ENCODE results near the gene RSRC2. TPM values are rescaled to one million over a fixed set of nuclear protein-coding genes. Genes with fewer than 3 reads are reported as not detected.

RSRC2 gene
- polyA plus RNA-seq, 3 donors, result 7.6 to 63.5 (median 15.8) TPM

DNA sequence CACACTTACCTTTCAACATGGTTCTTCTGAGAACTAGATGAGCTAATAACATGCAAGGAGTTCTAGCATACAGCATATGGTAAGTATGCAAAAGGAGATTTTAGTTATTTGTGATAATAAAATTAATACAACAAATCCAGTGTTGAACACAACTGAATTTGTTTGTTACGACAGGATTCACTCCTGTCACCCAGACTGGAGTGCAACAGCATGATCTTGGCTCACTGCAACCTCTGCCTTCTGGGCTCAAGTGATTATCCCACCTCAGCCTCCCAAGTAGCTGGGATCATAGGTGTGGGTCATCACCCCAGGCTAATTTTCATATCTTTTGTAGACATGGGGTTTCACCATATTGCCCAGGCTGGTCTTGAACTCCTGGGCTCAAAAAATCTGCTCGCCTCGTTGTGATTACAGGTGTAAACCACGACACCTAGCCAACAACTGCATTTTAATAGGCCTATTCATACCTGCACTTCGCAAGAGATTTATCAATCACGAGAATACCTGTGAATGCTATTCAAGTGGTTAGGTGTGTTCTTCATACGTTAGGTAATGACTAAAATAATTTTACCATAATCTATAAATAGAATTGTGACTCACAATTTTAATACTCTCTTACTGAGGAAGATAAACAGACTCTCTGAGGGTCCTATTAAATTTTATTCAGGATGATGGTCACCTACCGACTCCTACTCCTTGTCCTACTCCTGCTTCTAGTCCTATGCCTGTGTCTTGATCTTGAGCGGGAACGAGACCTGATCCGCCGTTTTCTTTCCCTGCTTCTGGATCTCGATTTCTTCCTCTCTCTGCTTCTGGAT, 10.0 kb downstream of the RSRC2 start:
- H3K4me1 Mint-ChIP-seq, result no peaks in the 10 kb centered on the region
- no peak for DNase-seq
- Histone ChIP-seq H4K20me1 (ENCODE audit: insufficient read depth, low read length) (peaks cover 98% of the 10 kb centered on the region), H3K4me3 (replicated peaks in 1 of 3; ENCODE audit: low read depth in 2 of 3, low read length in 3 of 3) (no peak overlapping the region), H3K9ac (ENCODE audit: insufficient read depth, low read length, poor library complexity, severe bottlenecking) (no peak overlapping the region), H3K27me3 (ENCODE audit: control insufficient read depth in 2 of 2, insufficient read depth in 2 of 2, low read length in 2 of 2) (no peaks in the 10 kb centered on the region), H2AFZ (ENCODE audit: insufficient read depth, low read depth, low read length, poor library complexity, severe bottlenecking) (no peak overlapping the region), H3K27ac (ENCODE audit: low read depth in 1 of 2, low read length in 2 of 2) (no peak overlapping the region), H3K36me3 (replicated peaks in 1 of 2; ENCODE audit: control insufficient read depth in 1 of 2, insufficient read depth in 2 of 2, low read length in 2 of 2) (peaks cover 95 to 99% of the 10 kb centered on the region in 2 donors), H3K79me2 (ENCODE audit: insufficient read depth, low read length) (peaks cover 93% of the 10 kb centered on the region), H3K4me2 (replicated peaks; ENCODE audit: extremely low read depth, low read length, poor library complexity, severe bottlenecking) (no peak overlapping the region), H3K9me3 (replicated peaks in 1 of 2; ENCODE audit: control insufficient read depth in 1 of 2, insufficient read depth in 1 of 2, low read length in 2 of 2) (no peaks in the 10 kb centered on the region), H3K4me1 (ENCODE audit: control insufficient read depth in 1 of 2, insufficient read depth in 2 of 2, low read length in 2 of 2) (no peaks in the 10 kb centered on the region)
- TF ChIP-seq CTCF (IDR thresholded peaks at IDR 0.05), result no peak
- 98% methylated on average over 8 of the region's 13 CpGs for WGBS (ENCODE audit: insufficient coverage)
- H3K27ac Mint-ChIP-seq, result peak overlapping the region in 2 of 7 donors; percentile 67 to 74
- no peaks in the 10 kb centered on the region for H3K9me3 Mint-ChIP-seq
- no peak overlapping the region for H3K4me3 Mint-ChIP-seq
- H3K36me3 Mint-ChIP-seq, result peaks cover 85 to 94% of the 10 kb centered on the region in 2 donors
- intact Hi-C loops (cut with micrococcal nuclease), result no loop called here
- H3K27me3 Mint-ChIP-seq (ENCODE audit: low read depth in 3 of 3), result no peaks in the 10 kb centered on the region

GRCh38 chr12:122515275-122515674, 11.5 kb downstream of the RSRC2 start:
- Histone ChIP-seq H3K27ac (ENCODE audit: low read depth in 1 of 2, low read length in 2 of 2) (no peak overlapping the region), H2AFZ (ENCODE audit: insufficient read depth, low read depth, low read length, poor library complexity, severe bottlenecking) (no peak overlapping the region), H3K4me3 (replicated peaks in 1 of 3; ENCODE audit: low read depth in 2 of 3, low read length in 3 of 3) (no peak overlapping the region), H4K20me1 (ENCODE audit: insufficient read depth, low read length) (peaks cover 98% of the 10 kb centered on the region), H3K4me2 (replicated peaks; ENCODE audit: extremely low read depth, low read length, poor library complexity, severe bottlenecking) (no peak overlapping the region), H3K9me3 (replicated peaks in 1 of 2; ENCODE audit: control insufficient read depth in 1 of 2, insufficient read depth in 1 of 2, low read length in 2 of 2) (no peaks in the 10 kb centered on the region), H3K27me3 (ENCODE audit: control insufficient read depth in 2 of 2, insufficient read depth in 2 of 2, low read length in 2 of 2) (no peaks in the 10 kb centered on the region), H3K9ac (ENCODE audit: insufficient read depth, low read length, poor library complexity, severe bottlenecking) (no peak overlapping the region), H3K36me3 (replicated peaks in 1 of 2; ENCODE audit: control insufficient read depth in 1 of 2, insufficient read depth in 2 of 2, low read length in 2 of 2) (peaks cover 95 to 99% of the 10 kb centered on the region in 2 donors), H3K79me2 (ENCODE audit: insufficient read depth, low read length) (peaks cover 93% of the 10 kb centered on the region), H3K4me1 (ENCODE audit: control insufficient read depth in 1 of 2, insufficient read depth in 2 of 2, low read length in 2 of 2) (no peaks in the 10 kb centered on the region)
- TF ChIP-seq CTCF (IDR thresholded peaks at IDR 0.05), result no peak
- no peak overlapping the region for H3K4me3 Mint-ChIP-seq
- no peaks in the 10 kb centered on the region for H3K4me1 Mint-ChIP-seq
- no peaks in the 10 kb centered on the region for H3K9me3 Mint-ChIP-seq
- H3K27me3 Mint-ChIP-seq (ENCODE audit: low read depth in 3 of 3), result no peaks in the 10 kb centered on the region
- no CpG with 5 or more reads among the region's 2 CpGs for WGBS (ENCODE audit: insufficient coverage)
- DNase-seq, result no peak
- peak overlapping the region in 2 of 7 donors; percentile 7 to 12 for H3K27ac Mint-ChIP-seq
- H3K36me3 Mint-ChIP-seq, result peaks cover 85 to 93% of the 10 kb centered on the region in 2 donors
- intact Hi-C loops (cut with micrococcal nuclease), result no loop called here

All from CD14-positive monocyte (primary cell).